GM19397 (cell line): ENCODE measurements around the gene LRRC4C.

ENCODE experiments used
- ATAC-seq: cut with Tn5 transposase; IDR thresholded peaks from one replicate; pipeline ENCODE4 v1.9.1; 2021; ENCODE audit warnings: mild to moderate bottlenecking, moderate library complexity; ENCODE audit not compliant: unreplicated experiment

LRRC4C gene

DNA sequence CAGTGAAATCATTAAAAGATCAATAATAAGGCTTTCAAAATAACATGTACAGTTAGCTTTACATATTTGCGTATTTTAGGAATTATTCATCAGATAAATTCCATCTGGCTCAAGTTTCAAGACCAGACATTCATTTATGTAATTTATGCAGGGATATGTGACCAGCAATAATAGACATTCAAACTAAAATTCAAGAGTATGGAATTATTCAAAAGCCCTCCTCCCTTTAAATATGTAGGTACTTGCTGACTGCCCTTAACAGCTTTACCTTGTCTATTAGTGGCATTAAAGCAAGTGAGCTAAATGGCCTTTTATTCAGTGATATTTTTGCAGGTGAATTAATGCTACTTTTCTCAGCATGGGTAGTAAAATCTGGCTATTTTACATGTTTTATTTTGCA, 126.1 kb downstream of the LRRC4C start:
- no peak for ATAC-seq

DNA sequence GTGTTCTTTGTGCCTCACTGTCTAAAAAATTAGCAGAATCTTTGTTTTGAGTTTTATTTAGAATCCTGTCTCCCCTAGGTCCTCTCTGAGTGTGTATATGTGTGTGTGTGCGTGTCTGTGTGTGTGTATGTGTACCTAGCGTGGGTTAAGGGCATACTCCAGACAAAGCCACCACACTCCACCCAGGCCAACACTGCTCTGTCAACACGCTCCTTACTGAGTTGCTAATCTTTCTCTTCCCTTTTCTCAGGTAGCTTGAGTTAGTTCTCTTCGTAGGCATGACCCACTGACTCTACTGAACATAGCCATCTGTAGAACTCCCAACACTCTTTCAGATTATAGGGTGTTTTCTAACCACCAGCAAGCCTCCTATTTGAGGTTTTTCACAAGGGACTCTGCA, 131.1 kb downstream of the LRRC4C start:
- no peak for ATAC-seq

DNA sequence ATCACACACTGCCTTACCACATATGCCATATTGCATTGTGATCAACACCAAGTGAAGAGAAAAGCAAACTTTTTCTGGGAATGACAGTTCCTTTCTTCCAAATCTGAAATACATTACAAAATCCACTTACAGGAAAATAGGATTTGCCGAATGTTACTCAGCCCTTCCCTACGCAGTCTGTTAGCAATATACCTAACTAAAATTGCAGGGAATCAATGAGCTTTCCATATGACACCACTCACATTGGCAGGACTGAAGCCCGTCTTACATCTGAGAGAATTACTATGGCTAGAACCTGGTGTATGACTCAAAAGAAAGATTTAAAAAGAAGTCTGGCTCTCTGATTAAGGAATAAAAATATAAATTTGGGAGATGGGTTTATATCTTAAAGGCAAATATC, 136.0 kb downstream of the LRRC4C start:
- no peak for ATAC-seq

DNA sequence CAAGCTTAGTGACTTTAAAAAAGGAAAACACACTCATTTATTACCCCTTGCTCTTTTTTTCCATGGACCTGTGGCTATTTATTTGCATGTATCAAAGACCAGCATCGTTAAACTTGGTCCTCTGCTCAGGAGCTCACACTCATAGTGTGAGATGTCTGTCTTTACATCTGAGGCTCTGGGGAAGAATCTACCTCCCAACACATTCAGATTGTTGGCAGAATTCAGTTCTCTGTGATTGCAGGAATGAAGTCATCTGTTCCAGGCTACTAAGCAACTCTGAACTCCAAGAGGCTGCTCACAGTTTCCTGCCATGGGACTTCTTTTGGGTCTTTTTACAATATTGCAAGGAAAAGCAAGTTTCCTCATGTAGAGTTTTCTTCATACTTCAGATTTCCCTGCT, 138.8 kb downstream of the LRRC4C start:
- no peak for ATAC-seq

DNA sequence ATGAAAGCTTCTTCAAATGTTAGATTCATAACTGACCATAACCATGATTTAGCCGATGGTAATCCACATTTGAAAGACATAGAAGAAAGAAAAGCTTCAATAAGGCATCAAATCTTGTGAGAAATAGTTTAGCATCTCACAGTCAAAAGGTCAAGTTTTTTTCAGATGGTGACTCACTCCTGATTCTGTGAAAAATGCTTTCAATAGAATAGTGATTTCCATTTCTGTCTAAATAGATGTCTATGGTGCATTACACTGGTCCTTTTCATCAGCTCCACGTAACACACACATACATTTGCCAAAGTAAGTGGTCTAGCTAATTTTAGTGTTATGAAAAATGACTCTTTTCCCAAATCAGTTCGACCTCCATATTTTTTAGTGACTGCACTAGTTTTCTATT, 139.2 kb downstream of the LRRC4C start:
- ATAC-seq, result no peak

DNA sequence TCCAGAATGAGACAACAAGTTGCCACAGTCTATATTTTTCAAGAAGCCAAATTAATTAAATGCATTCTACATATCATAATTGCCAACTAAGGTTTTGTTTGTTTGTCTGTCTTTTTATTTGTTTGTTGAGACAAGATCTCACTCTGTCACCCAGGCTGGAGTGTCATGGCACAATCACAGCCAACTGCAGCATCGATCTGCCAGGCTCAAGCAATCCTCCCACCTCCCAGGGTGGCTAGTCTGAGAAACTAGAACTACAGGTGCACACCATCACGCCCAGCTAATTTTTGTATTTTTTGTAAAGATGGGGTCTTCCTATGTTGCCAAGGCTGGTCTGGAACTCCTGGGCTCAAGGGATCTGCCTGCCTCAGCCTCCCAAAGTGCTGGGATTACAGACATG, 140.0 kb downstream of the LRRC4C start:
- no peak for ATAC-seq

DNA sequence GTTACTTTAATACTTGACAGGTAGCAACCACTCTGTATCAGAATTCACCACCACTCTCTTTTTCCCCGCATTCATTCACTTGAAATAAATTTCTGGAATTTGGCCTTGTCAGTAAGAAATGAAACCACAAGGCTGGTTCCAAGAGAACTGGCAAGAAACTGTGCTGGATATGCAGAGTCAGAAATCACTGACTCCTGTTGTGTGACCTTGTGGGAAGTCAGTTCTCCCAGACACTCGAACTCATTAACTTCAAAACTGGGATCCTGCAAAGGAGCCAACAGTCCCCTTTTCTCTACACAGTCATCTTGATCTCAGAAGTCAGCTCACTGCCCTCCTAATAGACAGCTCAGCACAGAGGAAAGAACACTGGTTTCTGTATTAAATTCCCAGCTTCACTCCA, 142.7 kb downstream of the LRRC4C start:
- ATAC-seq, result no peak

DNA sequence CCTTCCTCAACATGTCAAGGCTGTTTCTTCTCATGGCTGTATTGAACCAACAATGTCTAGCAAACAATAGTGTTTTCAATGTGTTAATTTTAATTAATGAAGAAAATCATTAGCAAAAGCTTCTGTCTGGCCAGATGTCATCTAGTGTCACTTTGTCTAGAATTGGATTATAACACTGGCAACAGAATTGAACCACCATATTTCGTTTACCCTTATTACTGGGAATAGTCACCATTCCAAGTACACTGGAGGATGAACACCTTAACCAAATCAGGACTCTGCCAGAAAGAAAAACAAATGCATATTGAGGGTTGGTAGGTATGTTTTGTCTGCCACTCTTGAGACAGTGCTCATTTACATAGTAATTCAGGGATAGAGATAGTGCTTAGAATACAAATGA, 146.2 kb downstream of the LRRC4C start:
- ATAC-seq, result no peak

DNA sequence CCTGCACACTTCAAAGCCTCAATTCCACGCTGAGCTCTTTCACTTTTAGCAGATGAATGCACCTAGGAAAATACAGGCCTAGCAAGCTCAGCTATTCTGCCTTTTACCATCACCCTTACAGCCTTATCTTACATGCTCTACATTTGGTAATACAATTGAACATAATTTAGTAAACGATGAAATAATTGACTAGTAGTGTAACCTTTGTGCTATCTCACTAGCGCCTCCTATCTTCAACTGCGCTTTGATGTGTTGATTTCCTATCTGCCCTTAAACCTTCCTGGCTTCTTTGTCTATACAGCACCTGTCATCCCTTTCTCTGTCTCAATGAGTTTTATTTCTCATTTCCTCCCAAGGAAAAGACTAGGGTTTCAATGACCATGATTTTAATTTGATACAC, 149.7 kb downstream of the LRRC4C start:
- ATAC-seq, result peak; percentile 14

DNA sequence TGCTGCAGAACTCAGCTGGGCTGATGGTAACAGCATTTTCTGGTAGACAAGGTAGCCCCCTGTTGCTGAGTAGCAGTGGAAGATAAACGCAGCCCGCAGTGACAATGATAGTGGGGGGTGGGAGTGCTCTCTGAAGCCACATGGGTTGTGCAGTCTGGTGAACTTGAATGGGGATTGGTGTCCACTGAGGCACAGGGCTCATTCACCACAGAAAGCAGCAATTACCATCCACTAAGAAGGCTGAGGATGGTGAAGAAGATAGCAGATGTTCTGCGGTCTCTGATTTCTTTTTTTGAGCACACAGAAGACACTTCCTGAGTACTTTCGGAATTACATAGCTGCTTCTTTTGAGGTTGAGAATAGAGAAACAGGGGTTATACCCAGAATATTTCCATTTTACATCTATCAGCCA, 150.3 kb downstream of the LRRC4C start:
- ATAC-seq, result peak; percentile 85

DNA sequence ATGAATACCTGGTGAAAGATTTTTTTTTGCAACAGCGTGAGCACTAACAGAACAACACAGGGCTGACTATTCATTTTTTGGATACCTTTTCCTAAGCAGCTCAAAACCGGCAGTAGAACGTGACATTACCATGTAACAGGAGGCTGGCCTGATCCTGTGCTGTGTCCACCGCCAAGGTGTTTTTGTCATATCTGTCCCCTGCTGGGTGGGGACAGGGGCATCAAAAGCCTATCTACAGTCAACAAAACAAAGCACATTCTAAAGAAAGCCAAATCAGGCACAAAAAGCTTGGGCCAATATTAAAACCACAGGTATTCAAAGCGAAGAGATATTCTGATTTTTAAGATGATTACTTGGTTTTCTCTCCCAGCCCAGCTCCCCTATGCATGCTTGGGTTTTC, 151.2 kb downstream of the LRRC4C start:
- ATAC-seq, result no peak

DNA sequence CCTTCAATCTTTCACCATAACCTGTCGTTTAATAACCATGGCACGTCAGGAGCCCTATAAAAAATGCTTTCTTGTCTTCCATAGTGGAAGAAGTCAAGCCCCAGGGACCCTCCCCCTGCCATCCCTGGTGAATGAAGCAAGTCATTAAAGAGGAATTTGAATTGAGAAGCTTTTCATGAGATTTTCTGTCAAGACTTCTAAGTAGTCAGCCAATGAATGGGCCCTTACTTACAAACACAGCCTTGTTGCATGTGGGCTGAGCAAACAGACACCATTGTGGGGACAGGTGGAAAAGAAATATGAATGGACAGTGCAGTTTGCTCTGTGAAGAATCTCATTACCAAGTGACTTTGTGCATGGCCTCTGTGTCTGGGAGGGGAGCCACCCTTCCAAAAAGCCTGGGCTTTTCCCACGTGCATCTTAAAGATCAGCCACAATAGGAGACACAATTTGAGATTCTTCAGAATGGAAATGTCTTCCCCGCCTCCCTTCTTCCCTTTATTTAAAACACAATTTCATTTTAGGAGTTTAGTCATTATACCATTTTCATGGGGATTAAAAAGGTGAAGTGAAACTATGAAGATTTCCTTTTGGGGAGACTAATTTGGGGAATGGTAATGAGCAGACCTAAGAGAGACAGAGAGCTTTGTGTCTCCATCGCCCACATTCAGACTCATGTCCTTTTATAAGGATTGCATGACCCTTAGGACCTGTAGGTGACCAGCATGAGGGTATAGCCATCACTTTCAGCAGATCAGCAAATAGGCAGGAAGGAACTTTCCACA, 152.0 kb downstream of the LRRC4C start:
- ATAC-seq, result no peak

DNA sequence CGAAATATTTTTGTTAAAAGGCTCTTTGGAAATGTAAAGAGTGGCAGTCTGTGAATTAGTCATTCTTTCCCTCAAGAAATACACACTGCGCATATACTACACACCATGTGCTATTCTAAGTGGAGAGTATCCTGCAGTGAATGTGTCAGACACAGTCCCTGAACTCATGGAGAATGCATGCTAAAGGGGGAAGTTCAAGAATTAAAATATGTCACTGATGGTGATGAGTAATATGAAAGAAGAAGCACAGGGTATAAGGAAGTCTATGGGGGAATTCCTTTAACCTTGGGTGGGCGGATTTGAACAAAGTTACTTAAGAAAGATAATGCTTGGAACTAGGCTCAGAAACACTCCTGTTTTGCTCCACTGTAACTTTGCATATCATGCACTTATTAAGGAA, 153.0 kb downstream of the LRRC4C start:
- ATAC-seq, result no peak

DNA sequence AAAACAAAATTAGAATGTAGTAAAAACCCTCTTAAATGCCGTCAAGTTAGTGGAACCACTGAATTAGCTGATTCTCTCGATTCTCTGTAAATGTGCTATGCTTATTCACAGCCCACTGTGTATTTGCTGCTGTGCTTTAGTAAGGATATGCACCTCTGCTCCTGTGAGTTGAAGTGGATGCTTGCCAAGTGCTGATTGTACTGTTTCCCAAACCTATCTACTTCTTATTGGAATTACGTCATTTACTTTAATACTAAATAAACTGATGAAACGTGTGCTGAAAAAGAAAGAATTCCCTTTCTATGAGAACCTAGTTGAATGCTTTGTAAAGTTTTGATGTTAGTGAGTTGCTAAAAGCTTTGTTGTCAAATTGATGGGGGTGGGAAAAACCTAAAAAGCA, 158.4 kb downstream of the LRRC4C start:
- ATAC-seq, result no peak

DNA sequence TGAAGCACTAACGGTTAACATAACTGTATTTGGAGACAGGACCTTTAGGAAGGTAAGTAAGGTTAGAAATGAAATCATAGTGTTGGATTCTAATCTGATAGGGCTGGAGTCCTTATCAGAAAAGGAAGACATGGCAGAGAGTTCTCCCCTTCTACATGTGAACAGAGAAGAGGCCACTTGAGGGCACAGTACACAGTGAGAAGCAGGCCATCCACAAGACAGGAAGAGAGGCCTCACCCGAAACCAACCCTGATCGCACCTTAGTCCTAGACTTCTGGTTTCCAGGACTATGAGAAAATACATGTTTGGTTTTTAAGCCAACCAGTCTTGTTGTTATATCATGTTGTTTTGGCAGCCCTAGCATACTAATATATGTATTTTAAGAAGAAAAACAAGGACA, 170.0 kb downstream of the LRRC4C start:
- ATAC-seq, result peak; percentile 69

DNA sequence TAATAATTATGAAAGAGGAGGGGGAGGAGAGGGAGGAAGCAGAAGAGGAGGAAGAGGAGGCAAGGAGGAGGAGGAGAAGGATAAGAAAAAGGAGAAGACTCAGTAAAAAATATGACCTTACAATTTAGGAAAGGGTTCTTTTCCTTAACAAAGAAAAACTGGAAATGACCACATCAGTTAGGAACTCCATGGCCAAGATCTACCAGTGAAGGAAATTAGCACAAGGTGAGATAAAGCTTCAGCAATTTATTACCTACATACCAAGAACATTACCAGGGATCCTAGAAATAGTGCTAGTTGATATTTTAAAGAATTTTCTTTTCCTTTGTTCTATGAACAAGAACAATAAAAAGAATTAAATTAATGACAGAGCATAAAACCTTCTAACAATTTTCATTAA, 172.7 kb downstream of the LRRC4C start:
- ATAC-seq, result no peak

DNA sequence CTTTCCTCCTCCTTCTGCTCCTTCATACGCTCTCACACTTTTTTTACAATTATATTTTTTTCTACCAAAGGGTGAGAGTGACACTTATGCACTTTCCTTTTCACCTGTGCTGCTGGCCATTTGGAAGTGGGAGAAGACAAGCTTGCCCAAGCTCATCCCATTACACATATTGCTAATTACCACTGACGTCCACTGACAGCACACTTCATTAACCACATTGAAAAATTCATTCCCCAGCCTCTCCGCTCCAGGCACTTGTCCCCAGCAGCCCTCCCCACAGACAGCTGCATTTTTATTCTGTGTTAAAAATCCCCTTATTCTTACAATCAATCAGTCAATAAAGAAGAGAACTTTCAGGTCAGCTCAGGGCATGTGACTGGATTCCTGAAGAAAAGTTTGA, 175.1 kb downstream of the LRRC4C start:
- ATAC-seq, result no peak

DNA sequence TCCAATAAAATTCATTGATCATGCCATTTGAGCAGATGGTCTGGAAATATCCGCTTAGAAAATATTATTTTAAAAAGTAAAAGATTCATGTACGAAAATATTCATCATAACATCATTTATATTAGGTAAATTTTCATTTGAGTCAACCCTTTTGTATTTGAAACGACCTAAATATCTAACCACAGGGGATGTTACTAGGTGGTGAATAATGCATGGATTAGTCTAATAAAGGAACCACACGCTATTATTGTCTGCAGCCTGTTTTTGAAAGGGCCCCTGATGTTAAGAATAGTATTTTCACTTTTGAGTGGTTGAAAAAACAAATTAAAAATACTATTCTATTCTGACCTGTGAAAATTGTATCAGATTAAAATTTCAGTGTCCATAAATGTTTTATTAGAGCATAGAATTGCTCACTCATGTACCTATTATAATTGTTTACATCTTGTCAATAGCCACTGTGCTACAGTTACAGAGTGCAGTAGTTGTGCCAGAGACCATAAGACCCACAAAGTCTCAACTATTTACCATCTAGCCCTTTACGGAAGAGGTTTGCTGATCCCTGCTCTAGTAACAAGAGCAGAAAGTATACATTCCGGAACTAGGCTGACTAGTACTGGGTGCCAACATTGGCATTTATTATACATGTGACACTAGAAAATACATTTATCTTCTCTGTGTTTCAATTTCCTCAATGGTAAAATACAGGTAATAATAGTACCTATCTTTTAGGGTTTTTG, 176.1 kb downstream of the LRRC4C start:
- no peak for ATAC-seq

DNA sequence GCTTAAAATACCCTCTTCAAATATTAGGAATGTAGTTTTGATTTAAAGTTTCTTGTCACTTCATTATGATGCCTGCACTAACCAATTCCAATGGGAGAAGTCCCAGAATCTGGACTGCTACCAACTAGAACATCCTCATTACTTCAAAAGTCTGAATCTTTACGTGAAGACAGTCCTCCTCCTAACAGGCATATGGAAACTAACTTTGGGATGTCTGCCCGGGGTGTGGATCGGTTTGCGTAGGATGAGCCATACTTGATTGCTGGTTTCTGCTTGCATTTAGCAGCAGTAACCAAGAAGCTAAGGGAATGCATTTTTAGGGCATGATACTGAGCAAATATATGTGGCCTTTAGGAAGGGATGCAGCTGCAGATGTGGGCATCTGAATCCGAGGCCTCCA, 177.1 kb downstream of the LRRC4C start:
- ATAC-seq, result no peak

DNA sequence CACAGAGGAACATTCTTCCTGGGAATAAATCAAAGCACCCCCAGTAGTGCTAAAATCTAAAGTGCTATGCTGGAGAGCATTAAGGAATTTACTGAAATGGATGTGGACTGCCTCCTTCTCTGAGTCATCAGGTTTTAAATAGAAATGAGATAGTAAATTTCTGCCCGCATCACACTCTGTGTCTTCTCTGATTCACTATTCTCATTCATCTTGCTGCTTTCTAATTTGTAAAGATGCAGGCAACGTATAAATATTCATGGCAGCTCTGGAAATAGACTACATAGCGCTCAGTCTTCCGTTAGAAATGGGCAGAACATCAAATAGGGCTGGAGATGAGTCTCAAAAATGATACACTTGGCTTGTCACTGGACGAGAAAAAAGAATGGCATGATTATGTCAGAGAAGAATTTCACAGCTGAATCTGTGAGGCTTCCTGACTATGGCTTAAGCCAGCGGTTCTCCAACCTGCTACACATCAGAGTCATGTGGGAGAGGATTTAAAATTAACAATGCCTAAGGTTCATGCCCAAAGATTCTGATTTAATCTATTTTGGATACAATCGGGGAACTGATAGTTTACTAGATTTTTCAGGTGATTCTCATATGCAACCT, 178.2 kb downstream of the LRRC4C start:
- ATAC-seq, result no peak

DNA sequence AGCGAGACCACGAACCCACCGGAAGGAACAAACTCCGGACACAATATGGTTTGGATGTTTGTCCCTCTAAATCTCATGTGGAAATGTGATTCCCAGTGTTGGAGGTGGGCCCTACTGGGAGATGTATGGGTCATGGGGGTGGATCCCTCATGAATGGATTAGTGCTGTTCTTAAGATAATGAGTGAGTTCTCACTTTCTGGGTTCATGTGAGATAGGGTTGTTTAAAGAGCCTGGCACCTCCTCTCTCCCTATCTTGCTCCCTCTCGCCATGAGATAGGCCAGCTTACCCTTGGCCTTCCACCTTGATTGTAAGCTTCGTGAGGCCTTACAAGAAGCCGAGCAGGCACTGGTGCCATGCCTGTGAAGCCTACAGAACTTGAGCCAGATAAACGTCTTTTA, 184.6 kb downstream of the LRRC4C start:
- no peak for ATAC-seq

DNA sequence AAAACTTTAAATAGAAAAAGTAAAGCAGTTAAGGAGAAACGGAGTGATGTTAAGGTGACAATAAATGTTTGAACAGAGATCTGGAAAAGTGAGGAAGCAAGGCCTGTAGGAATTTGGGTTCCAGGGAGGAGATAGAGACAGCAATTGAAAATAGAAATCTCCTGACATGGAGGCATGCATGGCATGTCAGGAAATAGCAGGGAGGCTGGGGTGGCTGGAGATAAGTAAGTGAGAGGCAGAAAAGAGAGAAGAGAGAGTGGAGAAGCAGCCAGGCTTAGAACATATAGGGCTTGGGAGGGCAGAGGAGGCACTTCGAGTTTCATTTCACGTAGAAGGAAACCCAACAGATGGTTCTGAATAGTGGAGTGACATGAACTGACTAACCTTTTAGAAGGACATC, 185.5 kb downstream of the LRRC4C start:
- ATAC-seq, result no peak
